K562 (cell line): ENCODE measurements around the gene CTRL. TPM values are rescaled to one million over a fixed set of nuclear protein-coding genes. Genes with fewer than 3 reads are reported as not detected.

Experiments
- CHD1 ChIP-seq: fragments of 200-600 bp; sonication (generic); IDR thresholded peaks from one replicate; pipeline ENCODE4 v1.6.1; 2012; ENCODE audit warnings: mild to moderate bottlenecking, moderate library complexity, low read length, inconsistent platforms
- CHD2 ChIP-seq: IDR thresholded peaks from 2 replicates; pipeline ENCODE4 v1.6.1; 2011; ENCODE audit warnings: low read depth, low read length
- CREB5 ChIP-seq: fragments of 250-450 bp; sonication (Bioruptor Pico); IDR thresholded peaks from 2 replicates; pipeline ENCODE4 v1.5.0; 2020; ENCODE audit warnings: mild to moderate bottlenecking
- CTCFL ChIP-seq: IDR thresholded peaks from 2 replicates; pipeline ENCODE4 v1.6.1; 2011; ENCODE audit warnings: borderline replicate concordance, low read depth, mild to moderate bottlenecking, moderate library complexity, low read length; ENCODE audit not compliant: insufficient read depth, poor library complexity, severe bottlenecking
- FOSL1 ChIP-seq: fragments of 200-800 bp; sonication (Bioruptor generic); conservative IDR thresholded peaks from 2 replicates; pipeline ENCODE4 v1.6.1; 2016; ENCODE audit warnings: missing genetic modification characterization, missing compliant biosample characterization
- HDAC3 ChIP-seq: fragments of 450-650 bp; IDR thresholded peaks from 2 replicates; pipeline ENCODE4 v1.6.1; 2018; ENCODE audit warnings: borderline replicate concordance, mild to moderate bottlenecking, moderate library complexity; ENCODE audit not compliant: partially characterized antibody
- KLF16 ChIP-seq: IDR thresholded peaks from 2 replicates; pipeline ENCODE4 v1.6.1; 2016; ENCODE audit warnings: antibody characterized with exemption
- NEUROD1 ChIP-seq: fragments of 150-350 bp; IDR thresholded peaks from 2 replicates; pipeline ENCODE4 v1.6.1; 2014; ENCODE audit warnings: borderline replicate concordance, low read length, low read depth; ENCODE audit not compliant: partially characterized antibody
- POLR3A ChIP-seq: IDR thresholded peaks from 2 replicates; pipeline ENCODE4 v1.6.1; 2011; ENCODE audit warnings: borderline replicate concordance, mild to moderate bottlenecking, moderate library complexity; ENCODE audit not compliant: insufficient read length, insufficient read depth; ENCODE audit errors: extremely low read depth
- WHSC1 ChIP-seq: IDR thresholded peaks from one replicate; pipeline ENCODE4 v1.6.1; 2012; ENCODE audit warnings: low read length, control low read depth, inconsistent platforms
- ZNF644 ChIP-seq: fragments of 200-800 bp; sonication (Bioruptor generic); IDR thresholded peaks from 2 replicates; pipeline ENCODE4 v1.6.1; 2016; ENCODE audit warnings: low read depth, missing genetic modification characterization, missing compliant biosample characterization
- ZNF764 ChIP-seq: fragments of 250-450 bp; sonication (Bioruptor Pico); IDR thresholded peaks from 2 replicates; pipeline ENCODE4 v1.4.0; 2020; ENCODE audit warnings: low read depth, mild to moderate bottlenecking, moderate library complexity
- polyA plus RNA-seq, 8 experiments: library from polyadenylated mRNA; depleted of rRNA in 4 of 8; stranded (reverse) in 5 of 8; unstranded in 3 of 8; fragments of >200 nt; fragmentation: Nextera tagmentation in 2 of 8; fragmentation: Illumina TruSeq in 1 of 8; extraction: Ambion mirVana in 2 of 8; extraction: Trizol in 1 of 8; gene quantifications; 2 replicates each; pipeline versions ENCODE4 v1.2.1 to v1.2.3, GENCODE V29; 2011 to 2014; ENCODE audit warnings: inconsistent platforms in 1 of 8, missing spikeins in 1 of 8
- total RNA-seq, 7 experiments: library from RNA; depleted of rRNA in 6 of 7; stranded (reverse); fragments of >200 nt in 6 of 7; fragmentation: Illumina TruSeq in 2 of 7; extraction: Trizol in 2 of 7; gene quantifications; 2 replicates each; pipeline versions ENCODE4 v1.2.1 to v1.2.3, GENCODE V29; 2011 to 2021; ENCODE audit warnings: low replicate concordance in 1 of 7
- TF ChIP-seq, protein P1 (sequence below): fragments of 450-650 bp; IDR thresholded peaks from 2 replicates; pipeline ENCODE4 v1.6.1; 2018; ENCODE audit not compliant: partially characterized antibody
- TF ChIP-seq, protein P2 (sequence below): IDR thresholded peaks from 3 replicates; pipeline ENCODE4 v1.6.1; 2011; ENCODE audit warnings: borderline replicate concordance, mild to moderate bottlenecking, moderate library complexity; ENCODE audit not compliant: insufficient read length; ENCODE audit errors: extremely low read depth

CTRL gene
- total and polyA plus RNA-seq, 9 of the 15 experiments (the other 6 are each of a cell fraction or from before 2014, with no cell fraction given) = 1.4 to 5.6 (median 2.5) TPM

DNA sequence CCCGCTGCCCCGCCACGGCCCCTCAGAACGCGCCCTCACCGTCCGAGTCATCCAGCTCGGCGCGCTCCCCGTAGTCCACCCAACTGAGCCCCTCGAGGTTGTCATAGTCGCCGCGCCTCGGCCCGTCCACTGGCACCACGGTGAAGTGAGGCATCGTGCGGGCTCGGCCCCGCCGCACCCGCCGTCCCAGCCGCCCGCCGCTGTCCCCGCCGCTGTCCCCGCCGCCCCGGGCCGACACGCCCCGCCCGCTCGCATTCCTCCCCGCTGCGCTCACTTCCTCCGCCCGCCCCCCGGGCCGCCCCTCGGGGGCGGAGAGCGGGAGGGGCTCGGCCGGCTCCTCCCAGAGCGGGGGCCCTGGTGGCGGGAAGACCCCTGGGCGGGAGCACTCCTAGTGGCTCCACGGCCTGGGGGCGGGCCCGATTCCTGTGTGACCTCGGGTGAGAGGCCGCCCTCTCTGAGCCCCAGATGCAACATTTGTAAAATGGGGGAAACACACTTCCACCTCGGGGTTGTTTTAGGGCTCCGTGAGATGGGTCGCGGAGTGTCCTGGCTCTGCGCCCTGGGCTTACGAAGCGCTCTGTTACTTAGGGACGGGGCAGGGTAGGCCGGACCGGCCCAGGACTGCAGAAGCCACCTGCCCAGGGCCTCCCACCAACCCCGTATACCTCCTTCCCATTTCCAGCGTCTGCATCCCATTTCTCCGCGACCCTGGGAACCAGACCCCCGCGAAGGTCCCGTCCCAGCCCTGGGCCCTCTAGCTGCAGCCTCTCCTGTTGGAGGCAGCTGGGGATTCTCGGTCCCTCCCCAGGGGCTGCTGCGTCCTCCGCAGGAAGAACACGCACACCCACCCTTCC, 37.0 kb upstream of the CTRL start, which contains the start of gene SLC12A4 (continued):
- TF ChIP-seq CHD2 (no peak), ZNF764 (CRISPR knock-in tag) (no peak), HDAC3 (no peak), CREB5 (no peak), CTCFL (no peak), CHD1 (peak; percentile 90), KLF16 (no peak), NEUROD1 (peak; percentile 8), POLR3A (no peak), FOSL1 (tag) (peak; percentile 61), WHSC1 (no peak), ZNF644 (tag) (no peak)
- TF ChIP-seq, protein P1, sequence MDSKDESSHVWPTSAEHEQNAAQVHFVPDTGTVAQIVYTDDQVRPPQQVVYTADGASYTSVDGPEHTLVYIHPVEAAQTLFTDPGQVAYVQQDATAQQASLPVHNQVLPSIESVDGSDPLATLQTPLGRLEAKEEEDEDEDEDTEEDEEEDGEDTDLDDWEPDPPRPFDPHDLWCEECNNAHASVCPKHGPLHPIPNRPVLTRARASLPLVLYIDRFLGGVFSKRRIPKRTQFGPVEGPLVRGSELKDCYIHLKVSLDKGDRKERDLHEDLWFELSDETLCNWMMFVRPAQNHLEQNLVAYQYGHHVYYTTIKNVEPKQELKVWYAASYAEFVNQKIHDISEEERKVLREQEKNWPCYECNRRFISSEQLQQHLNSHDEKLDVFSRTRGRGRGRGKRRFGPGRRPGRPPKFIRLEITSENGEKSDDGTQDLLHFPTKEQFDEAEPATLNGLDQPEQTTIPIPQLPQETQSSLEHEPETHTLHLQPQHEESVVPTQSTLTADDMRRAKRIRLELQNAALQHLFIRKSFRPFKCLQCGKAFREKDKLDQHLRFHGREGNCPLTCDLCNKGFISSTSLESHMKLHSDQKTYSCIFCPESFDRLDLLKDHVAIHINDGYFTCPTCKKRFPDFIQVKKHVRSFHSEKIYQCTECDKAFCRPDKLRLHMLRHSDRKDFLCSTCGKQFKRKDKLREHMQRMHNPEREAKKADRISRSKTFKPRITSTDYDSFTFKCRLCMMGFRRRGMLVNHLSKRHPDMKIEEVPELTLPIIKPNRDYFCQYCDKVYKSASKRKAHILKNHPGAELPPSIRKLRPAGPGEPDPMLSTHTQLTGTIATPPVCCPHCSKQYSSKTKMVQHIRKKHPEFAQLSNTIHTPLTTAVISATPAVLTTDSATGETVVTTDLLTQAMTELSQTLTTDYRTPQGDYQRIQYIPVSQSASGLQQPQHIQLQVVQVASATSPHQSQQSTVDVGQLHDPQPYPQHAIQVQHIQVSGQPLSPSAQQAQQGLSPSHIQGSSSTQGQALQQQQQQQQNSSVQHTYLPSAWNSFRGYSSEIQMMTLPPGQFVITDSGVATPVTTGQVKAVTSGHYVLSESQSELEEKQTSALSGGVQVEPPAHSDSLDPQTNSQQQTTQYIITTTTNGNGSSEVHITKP = no peak
- TF ChIP-seq, protein P2, sequence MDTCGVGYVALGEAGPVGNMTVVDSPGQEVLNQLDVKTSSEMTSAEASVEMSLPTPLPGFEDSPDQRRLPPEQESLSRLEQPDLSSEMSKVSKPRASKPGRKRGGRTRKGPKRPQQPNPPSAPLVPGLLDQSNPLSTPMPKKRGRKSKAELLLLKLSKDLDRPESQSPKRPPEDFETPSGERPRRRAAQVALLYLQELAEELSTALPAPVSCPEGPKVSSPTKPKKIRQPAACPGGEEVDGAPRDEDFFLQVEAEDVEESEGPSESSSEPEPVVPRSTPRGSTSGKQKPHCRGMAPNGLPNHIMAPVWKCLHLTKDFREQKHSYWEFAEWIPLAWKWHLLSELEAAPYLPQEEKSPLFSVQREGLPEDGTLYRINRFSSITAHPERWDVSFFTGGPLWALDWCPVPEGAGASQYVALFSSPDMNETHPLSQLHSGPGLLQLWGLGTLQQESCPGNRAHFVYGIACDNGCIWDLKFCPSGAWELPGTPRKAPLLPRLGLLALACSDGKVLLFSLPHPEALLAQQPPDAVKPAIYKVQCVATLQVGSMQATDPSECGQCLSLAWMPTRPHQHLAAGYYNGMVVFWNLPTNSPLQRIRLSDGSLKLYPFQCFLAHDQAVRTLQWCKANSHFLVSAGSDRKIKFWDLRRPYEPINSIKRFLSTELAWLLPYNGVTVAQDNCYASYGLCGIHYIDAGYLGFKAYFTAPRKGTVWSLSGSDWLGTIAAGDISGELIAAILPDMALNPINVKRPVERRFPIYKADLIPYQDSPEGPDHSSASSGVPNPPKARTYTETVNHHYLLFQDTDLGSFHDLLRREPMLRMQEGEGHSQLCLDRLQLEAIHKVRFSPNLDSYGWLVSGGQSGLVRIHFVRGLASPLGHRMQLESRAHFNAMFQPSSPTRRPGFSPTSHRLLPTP = no peak
